Fibroblast of lung (primary cell): ENCODE data around the gene EFNA1.

Source experiments
- CTCF ChIP-seq, 2 donors: IDR thresholded peaks in 1 of 2; conservative IDR thresholded peaks in 1 of 2; 1 replicate in 1 of 2; 2 replicates in 1 of 2; pipeline ENCODE4 v1.5.1; 2011 to 2012; ENCODE audit warnings: low read length in 2 of 2, control low read depth in 1 of 2, inconsistent platforms in 1 of 2, low read depth in 1 of 2, mild to moderate bottlenecking in 1 of 2
- EZH2 ChIP-seq: IDR thresholded peaks from 2 replicates; pipeline ENCODE4 v1.5.1; 2012; ENCODE audit warnings: low read length, control low read depth, mild to moderate bottlenecking; ENCODE audit errors: missing control alignments

DNA sequence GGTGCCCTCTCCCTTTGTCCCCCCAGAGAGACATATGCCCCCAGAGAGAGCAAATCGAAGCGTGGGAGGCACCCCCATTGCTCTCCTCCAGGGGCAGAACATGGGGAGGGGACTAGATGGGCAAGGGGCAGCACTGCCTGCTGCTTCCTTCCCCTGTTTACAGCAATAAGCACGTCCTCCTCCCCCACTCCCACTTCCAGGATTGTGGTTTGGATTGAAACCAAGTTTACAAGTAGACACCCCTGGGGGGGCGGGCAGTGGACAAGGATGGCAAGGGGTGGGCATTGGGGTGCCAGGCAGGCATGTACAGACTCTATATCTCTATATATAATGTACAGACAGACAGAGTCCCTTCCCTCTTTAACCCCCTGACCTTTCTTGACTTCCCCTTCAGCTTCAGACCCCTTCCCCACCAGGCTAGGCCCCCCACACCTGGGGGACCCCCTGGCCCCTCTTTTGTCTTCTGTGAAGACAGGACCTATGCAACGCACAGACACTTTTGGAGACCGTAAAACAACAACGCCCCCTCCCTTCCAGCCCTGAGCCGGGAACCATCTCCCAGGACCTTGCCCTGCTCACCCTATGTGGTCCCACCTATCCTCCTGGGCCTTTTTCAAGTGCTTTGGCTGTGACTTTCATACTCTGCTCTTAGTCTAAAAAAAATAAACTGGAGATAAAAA lies 40.7 kb upstream of the EFNA1 start:
- peak in 1 of 2 donors; percentile 8 for TF ChIP-seq CTCF (conservative IDR thresholded peaks at IDR 0.05 in 1 of 2, IDR thresholded peaks at IDR 0.05 in 1 of 2; ENCODE audit: low read depth in 1 of 2, low read length in 2 of 2)
- TF ChIP-seq EZH2 = no peak
